Measurements from ENCODE around the gene MIER1.

MIER1 gene

GRCh38 chr1:66919063-66919462, 5.7 kb upstream of the MIER1 start:
- Histone ChIP-seq H3K4me1 (ENCODE audit: control insufficient read depth in 1 of 2, insufficient read depth in 2 of 2, low read length in 2 of 2) (peaks cover 0 to 4% of the 10 kb centered on the region in 2 experiments), H3K4me2 (ENCODE audit: low read length) (no peak overlapping the region), H3K27ac (ENCODE audit: low read depth, low read length) (no peak overlapping the region), H2AFZ (ENCODE audit: insufficient read depth, low read length, poor library complexity) (no peak overlapping the region), H4K12ac (ENCODE audit: low read depth, low read length) (no peak overlapping the region), H3K27me3 (ENCODE audit: insufficient read depth, low read length) (no peaks in the 10 kb centered on the region), H2BK120ac (ENCODE audit: insufficient read depth, low read length, poor library complexity) (no peak overlapping the region), H3K4ac (ENCODE audit: low read depth, low read length) (no peak overlapping the region), H3K18ac (ENCODE audit: low read length) (no peak overlapping the region), H2BK12ac (ENCODE audit: low read length) (no peak overlapping the region), H3K9ac (ENCODE audit: low read length) (no peak overlapping the region), H4K91ac (ENCODE audit: low read depth, low read length) (no peak overlapping the region), H3K4me3 (ENCODE audit: low read depth, low read length) (no peak overlapping the region), H3K36me3 (ENCODE audit: control insufficient read depth in 1 of 2, insufficient read depth in 2 of 2, low read length in 2 of 2) (no peaks in the 10 kb centered on the region), H3K23ac (ENCODE audit: low read length) (no peak overlapping the region), H4K8ac (ENCODE audit: low read depth, low read length) (no peak overlapping the region), H3K9me3 (ENCODE audit: insufficient read depth, low read depth, low read length) (peaks cover 3% of the 10 kb centered on the region), H3K79me2 (ENCODE audit: control insufficient read depth, insufficient read depth, low read length, poor library complexity) (peaks cover 2% of the 10 kb centered on the region), H3K79me1 (ENCODE audit: low read length) (no peaks in the 10 kb centered on the region), H2BK5ac (ENCODE audit: low read depth, low read length, poor library complexity) (no peak overlapping the region), H3K14ac (ENCODE audit: low read length) (no peak overlapping the region), H2AK5ac (ENCODE audit: low read length) (no peak overlapping the region)
- no peak for DNase-seq
- WGBS (ENCODE audit: extremely low coverage, insufficient coverage, insufficient read length), result no CpG with 5 or more reads among the region's 1 CpG

- no CpG with 5 or more reads among the region's 3 CpGs for whole genome bisulfite sequencing (ENCODE audit: extremely low coverage, insufficient coverage, insufficient read length)
- no peak overlapping the region for H4K12ac ChIP-seq (ENCODE audit: low read depth, low read length)
Measured at GRCh38 chr1:66919828-66920227, 5.0 kb upstream of the MIER1 start.

GRCh38 chr1:66920543-66920942, 4.2 kb upstream of the MIER1 start:
- no peak overlapping the region for H2BK5ac ChIP-seq (ENCODE audit: low read depth, low read length, poor library complexity)
- H3K9ac ChIP-seq (ENCODE audit: low read length), result no peak overlapping the region
- H3K4ac ChIP-seq (ENCODE audit: low read depth, low read length), result no peak overlapping the region
- H4K91ac ChIP-seq (ENCODE audit: low read depth, low read length), result no peak overlapping the region
- no peak overlapping the region for H3K4me2 ChIP-seq (ENCODE audit: low read length)
- H3K79me1 ChIP-seq (ENCODE audit: low read length), result peaks cover 8% of the 10 kb centered on the region
- H3K27me3 ChIP-seq (ENCODE audit: insufficient read depth, low read length), result no peaks in the 10 kb centered on the region
- WGBS (ENCODE audit: extremely low coverage, insufficient coverage, insufficient read length), result no CpG with 5 or more reads among the region's 2 CpGs
- DNase-seq, result no peak
- peaks cover 7% of the 10 kb centered on the region for H3K79me2 ChIP-seq (ENCODE audit: control insufficient read depth, insufficient read depth, low read length, poor library complexity)
- H3K23ac ChIP-seq (ENCODE audit: low read length), result no peak overlapping the region
- H2AK5ac ChIP-seq (ENCODE audit: low read length), result no peak overlapping the region
- no peak overlapping the region for H2AFZ ChIP-seq (ENCODE audit: insufficient read depth, low read length, poor library complexity)
- no peak overlapping the region for H3K14ac ChIP-seq (ENCODE audit: low read length)
- H3K9me3 ChIP-seq (ENCODE audit: insufficient read depth, low read depth, low read length), result peaks cover 3% of the 10 kb centered on the region
- H3K36me3 ChIP-seq (ENCODE audit: control insufficient read depth in 1 of 2, insufficient read depth in 2 of 2, low read length in 2 of 2), result no peaks in the 10 kb centered on the region
- no peak overlapping the region for H4K12ac ChIP-seq (ENCODE audit: low read depth, low read length)
- no peak overlapping the region for H2BK120ac ChIP-seq (ENCODE audit: insufficient read depth, low read length, poor library complexity)
- H4K8ac ChIP-seq (ENCODE audit: low read depth, low read length), result no peak overlapping the region
- no peak overlapping the region for H3K18ac ChIP-seq (ENCODE audit: low read length)
- no peak overlapping the region for H2BK12ac ChIP-seq (ENCODE audit: low read length)
- H3K4me3 ChIP-seq (ENCODE audit: low read depth, low read length), result no peak overlapping the region
- peaks cover 0 to 4% of the 10 kb centered on the region in 2 experiments for H3K4me1 ChIP-seq (ENCODE audit: control insufficient read depth in 1 of 2, insufficient read depth in 2 of 2, low read length in 2 of 2)
- no peak overlapping the region for H3K27ac ChIP-seq (ENCODE audit: low read depth, low read length)

More at GRCh38 chr1:66919828-66920227, 5.0 kb upstream of the MIER1 start:
- Histone ChIP-seq H3K4ac (ENCODE audit: low read depth, low read length) (no peak overlapping the region), H3K18ac (ENCODE audit: low read length) (no peak overlapping the region), H3K79me1 (ENCODE audit: low read length) (peaks cover 3% of the 10 kb centered on the region), H3K23ac (ENCODE audit: low read length) (no peak overlapping the region), H3K14ac (ENCODE audit: low read length) (no peak overlapping the region), H4K91ac (ENCODE audit: low read depth, low read length) (no peak overlapping the region), H4K8ac (ENCODE audit: low read depth, low read length) (no peak overlapping the region), H3K4me1 (ENCODE audit: control insufficient read depth in 1 of 2, insufficient read depth in 2 of 2, low read length in 2 of 2) (peaks cover 0 to 4% of the 10 kb centered on the region in 2 experiments), H2BK120ac (ENCODE audit: insufficient read depth, low read length, poor library complexity) (no peak overlapping the region), H3K9ac (ENCODE audit: low read length) (no peak overlapping the region), H3K27me3 (ENCODE audit: insufficient read depth, low read length) (no peaks in the 10 kb centered on the region), H2AFZ (ENCODE audit: insufficient read depth, low read length, poor library complexity) (no peak overlapping the region), H3K79me2 (ENCODE audit: control insufficient read depth, insufficient read depth, low read length, poor library complexity) (peaks cover 5% of the 10 kb centered on the region), H2BK5ac (ENCODE audit: low read depth, low read length, poor library complexity) (no peak overlapping the region), H2AK5ac (ENCODE audit: low read length) (no peak overlapping the region), H3K36me3 (ENCODE audit: control insufficient read depth in 1 of 2, insufficient read depth in 2 of 2, low read length in 2 of 2) (no peaks in the 10 kb centered on the region), H3K27ac (ENCODE audit: low read depth, low read length) (no peak overlapping the region), H3K4me3 (ENCODE audit: low read depth, low read length) (no peak overlapping the region), H2BK12ac (ENCODE audit: low read length) (no peak overlapping the region), H3K9me3 (ENCODE audit: insufficient read depth, low read depth, low read length) (peaks cover 3% of the 10 kb centered on the region), H3K4me2 (ENCODE audit: low read length) (no peak overlapping the region)
- no peak for DNase-seq

- Histone ChIP-seq H2BK120ac (ENCODE audit: insufficient read depth, low read length, poor library complexity) (no peak overlapping the region), H2AK5ac (ENCODE audit: low read length) (no peak overlapping the region), H3K14ac (ENCODE audit: low read length) (peak overlapping the region; percentile 50)
Measured at GRCh38 chr1:66925558-66925910, 744 bp downstream of the MIER1 start.

More at GRCh38 chr1:66925558-66925910, 744 bp downstream of the MIER1 start:
- Histone ChIP-seq H3K9me3 (ENCODE audit: insufficient read depth, low read depth, low read length) (peaks cover under 1% of the 10 kb centered on the region), H4K8ac (ENCODE audit: low read depth, low read length) (peak overlapping the region; percentile 59), H3K4me2 (ENCODE audit: low read length) (peak overlapping the region; percentile 90), H2AFZ (ENCODE audit: insufficient read depth, low read length, poor library complexity) (peak overlapping the region; percentile 69), H3K4me3 (ENCODE audit: low read depth, low read length) (peak overlapping the region; percentile 79), H2BK5ac (ENCODE audit: low read depth, low read length, poor library complexity) (peak overlapping the region; percentile 8), H3K9ac (ENCODE audit: low read length) (peak overlapping the region; percentile 75), H3K4me1 (ENCODE audit: control insufficient read depth in 1 of 2, insufficient read depth in 2 of 2, low read length in 2 of 2) (peaks cover 0 to 4% of the 10 kb centered on the region in 2 experiments), H3K36me3 (ENCODE audit: control insufficient read depth in 1 of 2, insufficient read depth in 2 of 2, low read length in 2 of 2) (no peaks in the 10 kb centered on the region), H3K79me2 (ENCODE audit: control insufficient read depth, insufficient read depth, low read length, poor library complexity) (peaks cover 8% of the 10 kb centered on the region), H4K12ac (ENCODE audit: low read depth, low read length) (peak overlapping the region; percentile 24), H4K91ac (ENCODE audit: low read depth, low read length) (peak overlapping the region; percentile 99), H3K79me1 (ENCODE audit: low read length) (peaks cover 14% of the 10 kb centered on the region), H3K4ac (ENCODE audit: low read depth, low read length) (no peak overlapping the region), H2BK12ac (ENCODE audit: low read length) (no peak overlapping the region), H3K18ac (ENCODE audit: low read length) (no peak overlapping the region), H3K27me3 (ENCODE audit: insufficient read depth, low read length) (no peaks in the 10 kb centered on the region), H3K27ac (ENCODE audit: low read depth, low read length) (peak overlapping the region; percentile 81), H3K23ac (ENCODE audit: low read length) (no peak overlapping the region)
- no peak for DNase-seq
- no CpG with 5 or more reads among the region's 11 CpGs for WGBS (ENCODE audit: extremely low coverage, insufficient coverage, insufficient read length)

All from trophoblast cell (in vitro differentiated cells and primary cell).